Trophoblast cell (in vitro differentiated cells and primary cell): ENCODE data around the gene PRRX2.

Experiments
- DNase-seq, 2 donors: peaks; one replicate each; pipeline ENCODE4 v3.0.0-alpha.2; 2016
- H2AFZ ChIP-seq: 2 replicates; pipeline ENCODE4 v1.6.1; 2013; ENCODE audit warnings: low read length, moderate library complexity, mild to moderate bottlenecking; ENCODE audit not compliant: insufficient read depth, poor library complexity
- H2AK5ac ChIP-seq: 2 replicates; pipeline ENCODE4 v1.6.1; 2013; ENCODE audit warnings: mild to moderate bottlenecking, low read length
- H2BK120ac ChIP-seq: 2 replicates; pipeline ENCODE4 v1.6.1; 2013; ENCODE audit warnings: low read length, mild to moderate bottlenecking, moderate library complexity; ENCODE audit not compliant: insufficient read depth, poor library complexity
- H2BK12ac ChIP-seq: 2 replicates; pipeline ENCODE4 v1.6.1; 2013; ENCODE audit warnings: mild to moderate bottlenecking, low read length, moderate library complexity
- H2BK5ac ChIP-seq: 2 replicates; pipeline ENCODE4 v1.6.1; 2013; ENCODE audit warnings: low read length, low read depth, moderate library complexity, mild to moderate bottlenecking; ENCODE audit not compliant: poor library complexity
- H3K14ac ChIP-seq: 2 replicates; pipeline ENCODE4 v1.6.1; 2013; ENCODE audit warnings: mild to moderate bottlenecking, low read length
- H3K18ac ChIP-seq: 2 replicates; pipeline ENCODE4 v1.6.1; 2013; ENCODE audit warnings: mild to moderate bottlenecking, low read length
- H3K23ac ChIP-seq: 2 replicates; pipeline ENCODE4 v1.6.1; 2013; ENCODE audit warnings: low read length
- H3K27ac ChIP-seq: 2 replicates; pipeline ENCODE4 v1.5.1; 2013; ENCODE audit warnings: low read depth, mild to moderate bottlenecking, inconsistent platforms, low read length, moderate library complexity
- H3K27me3 ChIP-seq: 2 replicates; pipeline ENCODE4 v1.6.1; 2013; ENCODE audit warnings: inconsistent platforms, mild to moderate bottlenecking, low read length, moderate library complexity; ENCODE audit not compliant: insufficient read depth
- H3K36me3 ChIP-seq, 2 experiments: 1 replicate in 1 of 2; 2 replicates in 1 of 2; pipeline ENCODE4 v1.6.1; 2013; ENCODE audit warnings: low read length in 2 of 2, mild to moderate bottlenecking in 2 of 2, moderate library complexity in 1 of 2; ENCODE audit not compliant: insufficient read depth in 2 of 2, control insufficient read depth in 1 of 2
- H3K4ac ChIP-seq: 2 replicates; pipeline ENCODE4 v1.6.1; 2013; ENCODE audit warnings: low read depth, mild to moderate bottlenecking, low read length, moderate library complexity
- H3K4me1 ChIP-seq, 2 experiments: 1 replicate in 1 of 2; 2 replicates in 1 of 2; pipeline ENCODE4 v1.6.1; 2013; ENCODE audit warnings: low read length in 2 of 2, mild to moderate bottlenecking in 2 of 2, moderate library complexity in 1 of 2; ENCODE audit not compliant: insufficient read depth in 2 of 2, control insufficient read depth in 1 of 2
- H3K4me2 ChIP-seq: 2 replicates; pipeline ENCODE4 v1.6.1; 2013; ENCODE audit warnings: inconsistent platforms, mild to moderate bottlenecking, low read length, moderate library complexity
- H3K4me3 ChIP-seq: 2 replicates; pipeline ENCODE4 v1.5.1; 2013; ENCODE audit warnings: mild to moderate bottlenecking, low read depth, low read length, inconsistent platforms
- H3K79me1 ChIP-seq: one replicate; pipeline ENCODE4 v1.6.1; 2013; ENCODE audit warnings: low read length
- H3K79me2 ChIP-seq: 2 replicates; pipeline ENCODE4 v1.6.1; 2013; ENCODE audit warnings: low read length, mild to moderate bottlenecking; ENCODE audit not compliant: control insufficient read depth, insufficient read depth, poor library complexity
- H3K9ac ChIP-seq: 2 replicates; pipeline ENCODE4 v1.6.1; 2013; ENCODE audit warnings: mild to moderate bottlenecking, low read length
- H3K9me3 ChIP-seq: 2 replicates; pipeline ENCODE4 v1.6.1; 2013; ENCODE audit warnings: low read depth, mild to moderate bottlenecking, control low read depth, inconsistent platforms, low read length; ENCODE audit not compliant: insufficient read depth
- H4K12ac ChIP-seq: 2 replicates; pipeline ENCODE4 v1.6.1; 2013; ENCODE audit warnings: low read depth, mild to moderate bottlenecking, low read length, moderate library complexity
- H4K8ac ChIP-seq: 2 replicates; pipeline ENCODE4 v1.6.1; 2013; ENCODE audit warnings: low read depth, mild to moderate bottlenecking, low read length, moderate library complexity
- H4K91ac ChIP-seq: one replicate; pipeline ENCODE4 v1.6.1; 2013; ENCODE audit warnings: low read depth, mild to moderate bottlenecking, low read length, moderate library complexity
- WGBS: extraction: QIAGEN DNeasy Blood & Tissue Kit; methylation state at CpG from one replicate; pipeline ENCODE4 v1.1.7; 2013; ENCODE audit warnings: missing lambda C conversion rate; ENCODE audit not compliant: insufficient read length, insufficient coverage; ENCODE audit errors: extremely low coverage; 5-methylcytosine and 5-hydroxymethylcytosine counted together

The PRRX2 gene

GRCh38 chr9:129708793-129709192 lies 43.3 kb downstream of the PRRX2 start:
- Histone ChIP-seq H3K9ac (no peak overlapping the region), H3K36me3 (no peaks in the 10 kb centered on the region), H3K9me3 (no peaks in the 10 kb centered on the region), H3K79me2 (no peaks in the 10 kb centered on the region), H3K4me3 (no peak overlapping the region), H3K27ac (no peak overlapping the region), H3K4me2 (no peak overlapping the region), H2AFZ (no peak overlapping the region), H3K4me1 (no peaks in the 10 kb centered on the region), H3K79me1 (no peaks in the 10 kb centered on the region), H3K14ac (no peak overlapping the region), H4K91ac (no peak overlapping the region), H4K8ac (no peak overlapping the region), H2BK5ac (no peak overlapping the region), H2BK12ac (no peak overlapping the region), H4K12ac (no peak overlapping the region), H3K23ac (no peak overlapping the region), H2AK5ac (no peak overlapping the region), H3K27me3 (no peaks in the 10 kb centered on the region), H3K18ac (no peak overlapping the region), H2BK120ac (no peak overlapping the region), H3K4ac (no peak overlapping the region)
- no CpG with 5 or more reads among the region's 6 CpGs for WGBS
- DNase-seq = no peak

DNA sequence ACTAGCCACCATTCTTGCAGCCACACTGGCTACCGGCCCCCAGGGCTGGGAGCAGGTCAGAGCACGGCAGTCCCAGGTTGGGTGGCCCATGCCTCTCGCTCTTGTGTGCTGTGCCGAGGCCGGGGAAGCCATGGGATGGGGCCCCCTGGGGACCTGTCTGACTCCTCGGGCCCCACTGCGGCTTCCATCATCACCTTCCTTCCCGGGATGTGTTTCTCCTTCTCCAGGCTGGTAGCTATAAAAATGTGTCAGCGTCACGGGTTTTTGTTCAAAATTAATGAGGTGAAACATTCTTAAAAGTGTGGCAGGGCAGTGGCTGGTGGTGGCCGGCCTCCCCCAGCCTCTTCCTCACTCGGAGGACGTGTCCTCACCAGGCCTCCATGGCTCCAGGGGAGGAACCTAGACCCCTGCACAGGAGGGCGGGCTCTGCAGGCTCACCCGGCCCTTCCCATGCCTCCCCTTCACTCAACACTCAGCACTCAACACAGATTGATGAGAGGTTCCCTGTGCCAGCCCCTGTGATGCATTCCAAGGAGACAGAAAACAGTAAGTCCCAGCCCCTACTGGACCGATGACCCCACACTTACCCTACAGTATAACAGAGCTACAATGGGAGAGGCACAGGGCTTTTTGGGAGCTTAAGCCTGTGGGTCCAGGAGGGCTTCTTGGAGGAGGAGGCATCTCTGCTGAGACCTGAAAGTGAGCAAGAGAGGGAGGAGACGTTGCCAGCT lies 44.2 kb downstream of the PRRX2 start:
- Histone ChIP-seq H2AFZ (no peak overlapping the region), H2AK5ac (no peak overlapping the region), H3K14ac (no peak overlapping the region), H3K27ac (no peak overlapping the region), H3K79me1 (no peaks in the 10 kb centered on the region), H3K4ac (no peak overlapping the region), H3K4me1 (no peaks in the 10 kb centered on the region), H3K4me3 (no peak overlapping the region), H3K79me2 (no peaks in the 10 kb centered on the region), H2BK120ac (no peak overlapping the region), H3K18ac (no peak overlapping the region), H3K9me3 (no peaks in the 10 kb centered on the region), H4K12ac (no peak overlapping the region), H3K23ac (no peak overlapping the region), H3K27me3 (no peaks in the 10 kb centered on the region), H4K8ac (no peak overlapping the region), H3K9ac (no peak overlapping the region), H3K36me3 (no peaks in the 10 kb centered on the region), H3K4me2 (no peak overlapping the region), H2BK5ac (no peak overlapping the region), H2BK12ac (no peak overlapping the region), H4K91ac (no peak overlapping the region)
- no CpG with 5 or more reads among the region's 17 CpGs for WGBS
- DNase-seq = no peak

- Histone ChIP-seq H3K4ac (no peak overlapping the region), H3K4me3 (no peak overlapping the region), H2AFZ (no peak overlapping the region), H2BK120ac (no peak overlapping the region), H3K4me1 (no peaks in the 10 kb centered on the region), H3K27me3 (no peaks in the 10 kb centered on the region), H2BK5ac (no peak overlapping the region), H3K79me1 (no peaks in the 10 kb centered on the region), H3K27ac (no peak overlapping the region), H3K14ac (no peak overlapping the region), H3K36me3 (no peaks in the 10 kb centered on the region), H2BK12ac (no peak overlapping the region), H4K8ac (no peak overlapping the region), H4K12ac (no peak overlapping the region), H3K4me2 (no peak overlapping the region), H4K91ac (no peak overlapping the region), H3K9me3 (no peaks in the 10 kb centered on the region), H3K23ac (no peak overlapping the region), H2AK5ac (no peak overlapping the region), H3K9ac (no peak overlapping the region), H3K79me2 (no peaks in the 10 kb centered on the region), H3K18ac (no peak overlapping the region)
- no peak for DNase-seq
- WGBS = no CpG with 5 or more reads among the region's 3 CpGs
Observed at GRCh38 chr9:129710169-129710453, 44.7 kb downstream of the PRRX2 start.

DNA sequence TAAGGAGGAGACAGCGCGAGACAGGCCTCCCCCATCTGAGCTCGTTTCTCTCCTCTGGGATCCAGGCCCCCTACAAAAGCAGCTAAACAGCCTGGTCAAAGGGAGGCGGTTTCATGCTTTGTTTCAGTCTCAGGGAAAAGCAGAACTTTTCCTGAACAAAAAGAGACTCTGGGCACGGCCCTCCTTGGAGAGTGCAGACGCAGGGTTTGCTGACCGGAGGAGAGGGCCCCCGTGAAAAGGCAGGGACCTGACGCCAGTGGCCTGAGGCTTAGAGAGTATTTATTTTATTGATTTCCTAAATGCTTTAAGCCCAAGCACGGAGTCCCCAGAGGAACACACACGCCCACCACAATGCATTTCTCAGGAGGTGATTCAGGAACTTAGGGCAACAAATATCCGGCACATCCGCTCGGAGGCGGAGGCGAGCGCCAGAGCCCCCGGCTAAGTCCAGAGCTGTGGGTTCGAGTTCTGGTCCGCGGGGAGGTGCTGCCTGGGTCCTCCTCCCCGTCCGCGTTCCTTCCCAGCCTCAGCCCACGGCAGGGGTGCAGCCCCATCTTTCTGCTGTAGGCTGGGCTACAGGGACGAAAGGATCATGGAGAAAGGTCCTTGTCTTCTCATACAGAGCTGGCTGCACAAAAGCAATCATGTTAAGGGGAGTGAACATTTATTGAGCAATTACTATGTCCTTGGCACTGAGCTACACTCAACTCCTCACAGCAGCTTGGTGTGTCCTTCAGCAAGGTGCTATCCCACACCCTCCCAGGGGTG lies 47.4 kb downstream of the PRRX2 start:
- peak overlapping the region; percentile 33 for H2AFZ ChIP-seq
- no peaks in the 10 kb centered on the region for H3K79me2 ChIP-seq
- no peaks in the 10 kb centered on the region for H3K9me3 ChIP-seq
- no peaks in the 10 kb centered on the region for H3K27me3 ChIP-seq
- no peak overlapping the region for H3K4ac ChIP-seq
- no peak overlapping the region for H3K18ac ChIP-seq
- no peaks in the 10 kb centered on the region for H3K4me1 ChIP-seq
- no peaks in the 10 kb centered on the region for H3K79me1 ChIP-seq
- H4K12ac ChIP-seq = no peak overlapping the region
- no peak overlapping the region for H3K14ac ChIP-seq
- no peak overlapping the region for H4K91ac ChIP-seq
- no peak overlapping the region for H2BK12ac ChIP-seq
- no peak overlapping the region for H2AK5ac ChIP-seq
- H4K8ac ChIP-seq = peak overlapping the region; percentile 23
- H3K4me3 ChIP-seq = no peak overlapping the region
- H2BK5ac ChIP-seq = no peak overlapping the region
- H3K4me2 ChIP-seq = no peak overlapping the region
- no peaks in the 10 kb centered on the region for H3K36me3 ChIP-seq
- no CpG with 5 or more reads among the region's 26 CpGs for WGBS
- no peak overlapping the region for H3K23ac ChIP-seq
- H3K27ac ChIP-seq = no peak overlapping the region
- no peak overlapping the region for H3K9ac ChIP-seq
- H2BK120ac ChIP-seq = no peak overlapping the region
- DNase-seq = no peak
